ENCODE measurements around the gene DPYSL5. TPM values are rescaled to one million over a fixed set of nuclear protein-coding genes. Genes with fewer than 3 reads are reported as not detected.

The DPYSL5 gene
- total and polyA plus RNA-seq, 2 of the 8 experiments (the other 6 are each of a cell fraction or from before 2014, with no cell fraction given) = 11.9 to 16.4 TPM

GRCh38 chr2:26845021-26845420, 2.9 kb upstream of the DPYSL5 start:
- no peaks in the 10 kb centered on the region for H3K79me2 ChIP-seq (ENCODE audit: control insufficient read depth in 1 of 2, insufficient read depth in 2 of 2, low read length in 2 of 2)
- no peak overlapping the region for H2BK12ac ChIP-seq (ENCODE audit: low read depth, low read length)
- H2AK5ac ChIP-seq (ENCODE audit: low read depth, low read length) = no peak overlapping the region
- H3K4me2 ChIP-seq (ENCODE audit: insufficient read depth in 1 of 2, low read depth in 2 of 2, low read length in 2 of 2) = no peak overlapping the region
- no peak overlapping the region for H3K4me3 ChIP-seq (ENCODE audit: extremely low read depth in 1 of 4, insufficient read depth in 2 of 4, low read depth in 3 of 4, low read length in 4 of 4)
- no peak overlapping the region for H2BK15ac ChIP-seq (ENCODE audit: low read length)
- H4K5ac ChIP-seq (ENCODE audit: insufficient read length, low read depth, low read length) = no peak overlapping the region
- H3K56ac ChIP-seq (replicated peaks; ENCODE audit: insufficient read length, low read depth, low read length) = no peak overlapping the region
- POLR2A ChIA-PET (ENCODE audit: partially characterized antibody) = no interaction called here
- DNase-seq (ENCODE audit: low read depth in 1 of 2, low spot score in 2 of 2) (no peak), FAIRE-seq (no peak)
- H2BK120ac ChIP-seq (replicated peaks; ENCODE audit: low read depth, low read length) = no peak overlapping the region
- no peak overlapping the region for H3K4ac ChIP-seq (replicated peaks; ENCODE audit: insufficient read length, low read depth, low read length)
- peaks cover 17 to 45% (median 33%) of the 10 kb centered on the region in 4 experiments for H3K27me3 ChIP-seq (replicated peaks in 1 of 4; ENCODE audit: control insufficient read depth in 3 of 4, extremely low read depth in 1 of 4, insufficient read depth in 3 of 4, low read length in 3 of 4)
- no peak overlapping the region for H3K27ac ChIP-seq (ENCODE audit: low read depth, low read length)
- H2AFZ ChIP-seq (ENCODE audit: low read length) = no peak overlapping the region
- peaks cover 0 to 19% (median 6%) of the 10 kb centered on the region in 4 experiments; a peak in 4 of 7 replicates for H3K4me1 ChIP-seq (replicated peaks in 1 of 4; ENCODE audit: control insufficient read depth in 3 of 4, insufficient read depth in 4 of 4, low read length in 3 of 4)
- no peak overlapping the region for H3K14ac ChIP-seq (ENCODE audit: insufficient read length)
- H2BK20ac ChIP-seq (ENCODE audit: low read length) = no peak overlapping the region
- H3K9ac ChIP-seq (replicated peaks in 1 of 4; ENCODE audit: extremely low read depth in 1 of 4, low read depth in 3 of 4, low read length in 3 of 4) = no peak overlapping the region
- 75% methylated on average over 8 of the region's 8 CpGs; no CpG with 5 or more reads in 1 of the 2 experiments for WGBS, 2 experiments (ENCODE audit: extremely low coverage in 1 of 2, insufficient coverage in 1 of 2, insufficient read length in 1 of 2, insufficient replicate concordance in 2 of 2, low coverage in 1 of 2, low lambda C conversion rate in 2 of 2, missing lambda C conversion rate in 1 of 2)
- no peak overlapping the region for H4K8ac ChIP-seq (ENCODE audit: extremely low read depth, insufficient read depth, low read length)
- H3K36me3 ChIP-seq (ENCODE audit: control insufficient read depth in 2 of 4, insufficient read depth in 4 of 4, low read length in 3 of 4) = no peaks in the 10 kb centered on the region
- no peaks in the 10 kb centered on the region for H3K79me1 ChIP-seq (ENCODE audit: low read depth, low read length)
- no peak overlapping the region for H4K91ac ChIP-seq (replicated peaks; ENCODE audit: insufficient read length, low read length)
- peaks cover under 1 to 4% of the 10 kb centered on the region in 2 experiments for H4K20me1 ChIP-seq (replicated peaks in 1 of 2; ENCODE audit: control insufficient read depth in 1 of 2, insufficient read depth in 2 of 2, low read length in 2 of 2)
- TF ChIP-seq SIRT6 (IDR thresholded peaks at IDR 0.05; ENCODE audit: low read length) (no peak), JUN (IDR thresholded peaks at IDR 0.05; ENCODE audit: low read depth, low read length) (no peak), TAF1 (IDR thresholded peaks at IDR 0.05; ENCODE audit: low read depth, low read length) (no peak), CHD1 (IDR thresholded peaks at IDR 0.05; ENCODE audit: low read depth, low read length) (no peak), PHF8 (conservative IDR thresholded peaks at IDR 0.05; ENCODE audit: low read depth, low read length) (no peak), SP1 (IDR thresholded peaks at IDR 0.05; ENCODE audit: low read depth, low read length) (no peak), TEAD4 (IDR thresholded peaks at IDR 0.05; ENCODE audit: low read depth, low read length) (no peak), HDAC6 (IDR thresholded peaks at IDR 0.05; ENCODE audit: low read depth, low read length) (no peak), EGR1 (IDR thresholded peaks at IDR 0.05; ENCODE audit: borderline replicate concordance, low read depth, low read length) (no peak), TBP (IDR thresholded peaks at IDR 0.05; ENCODE audit: low read depth, low read length) (no peak)
- no peak overlapping the region for H3K23ac ChIP-seq (ENCODE audit: insufficient read length)
- H2BK5ac ChIP-seq (ENCODE audit: low read depth, low read length) = no peak overlapping the region
- peaks cover 16% of the 10 kb centered on the region; the same call in 1 of the 2 replicates for H3K23me2 ChIP-seq (ENCODE audit: low read depth, low read length)
- CTCF ChIA-PET (ENCODE audit: partially characterized antibody) = interaction anchor here (0.5 to 14.4 kb wide), 31 partner anchors 9 to 583 kb away, joined by 3 to 235 read pairs (median 10); no protein-coding TSS in a partner anchor
- no peaks in the 10 kb centered on the region for H3K9me3 ChIP-seq (ENCODE audit: insufficient read depth in 2 of 2, low read depth in 1 of 2, low read length in 1 of 2)
- no peak overlapping the region for H3K18ac ChIP-seq (ENCODE audit: extremely low read depth, low read length)
